Colonic mucosa (tissue), 4 donors: ENCODE data around the gene ZBTB43. TPM values are rescaled to one million over a fixed set of nuclear protein-coding genes. Genes with fewer than 3 reads are reported as not detected.
A peak's percentile ranks its signal among the peaks of the same experiment; 100 is the strongest.

ENCODE experiments used
- DNase-seq: peaks from one replicate; pipeline ENCODE4 v3.0.0-alpha.2; 2020
- H3K27ac ChIP-seq: fragments of 200-600 bp; one replicate; pipeline ENCODE4 v1.8.0; 2021
- H3K27me3 ChIP-seq: fragments of 200-600 bp; one replicate; pipeline ENCODE4 v1.8.0; 2021
- H3K36me3 ChIP-seq: fragments of 200-600 bp; one replicate; pipeline ENCODE4 v1.8.0; 2021
- H3K4me1 ChIP-seq: fragments of 200-600 bp; one replicate; pipeline ENCODE4 v1.8.0; 2021; ENCODE audit warnings: mild to moderate bottlenecking
- H3K4me3 ChIP-seq: fragments of 200-600 bp; one replicate; pipeline ENCODE4 v1.8.0; 2021
- H3K9ac ChIP-seq, 2 donors: one replicate each; pipeline ENCODE4 v1.7.0; 2013; ENCODE audit warnings: control low read depth in 2 of 2, low read depth in 2 of 2, low read length in 2 of 2
- H3K9me3 ChIP-seq: fragments of 200-600 bp; one replicate; pipeline ENCODE4 v1.8.0; 2021
- intact Hi-C: fragments of 100-400 bp; cut with DNase I; formaldehyde crosslinking; loops from one replicate; pipeline ENCODE4 v1.14.1; 2022
- total RNA-seq, 2 donors: library from RNA; stranded (reverse); fragmentation: NEBNext Ultra II Directional in 1 of 2; extraction: Animal tissue kit (Norgen Biotek cat#: 25700) in 1 of 2; gene quantifications; one replicate each; pipeline ENCODE4 v1.2.1, GENCODE V29; 2021
- TF ChIP-seq, protein P1 (sequence below): fragments of 200-600 bp; IDR thresholded peaks from one replicate; pipeline ENCODE4 v1.8.0; 2022; ENCODE audit warnings: antibody characterized with exemption, mild to moderate bottlenecking
- donor health status: healthy.
- donor health status: DM: no; HTN: no; CAD: no.
- donor health status: DM: no; HTN: no; CAD: no.

The ZBTB43 gene
- total RNA-seq, 2 donors from 2014 or later, result 16.3 to 18.5 TPM

DNA sequence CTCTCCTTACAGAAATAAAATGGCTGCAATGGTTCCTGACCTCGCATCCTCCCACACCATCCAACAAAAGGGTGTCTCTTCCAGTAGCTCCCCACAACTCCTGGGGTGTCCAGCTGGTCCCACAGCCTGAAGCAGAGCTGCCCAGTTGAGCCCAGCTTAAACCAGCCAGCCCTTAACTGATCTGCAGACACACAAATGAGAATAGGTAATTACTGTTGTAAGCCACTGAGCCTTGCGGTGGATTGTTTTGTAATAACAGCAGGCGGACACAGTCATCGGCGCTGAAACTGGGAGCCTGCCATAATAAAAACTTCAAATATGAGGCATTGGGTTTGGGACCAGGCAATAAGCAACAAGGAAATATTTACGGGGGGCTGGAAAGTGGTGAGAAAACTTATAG is 10.4 kb upstream of the ZBTB43 start:
- Histone ChIP-seq H3K4me1 (no peaks in the 10 kb centered on the region), H3K27me3 (peaks cover 10% of the 10 kb centered on the region), H3K27ac (no peak overlapping the region), H3K36me3 (no peaks in the 10 kb centered on the region), H3K9ac (no peak overlapping the region), H3K9me3 (no peaks in the 10 kb centered on the region), H3K4me3 (no peak overlapping the region)
- intact Hi-C loops, result no loop called here
- TF ChIP-seq, protein P1, sequence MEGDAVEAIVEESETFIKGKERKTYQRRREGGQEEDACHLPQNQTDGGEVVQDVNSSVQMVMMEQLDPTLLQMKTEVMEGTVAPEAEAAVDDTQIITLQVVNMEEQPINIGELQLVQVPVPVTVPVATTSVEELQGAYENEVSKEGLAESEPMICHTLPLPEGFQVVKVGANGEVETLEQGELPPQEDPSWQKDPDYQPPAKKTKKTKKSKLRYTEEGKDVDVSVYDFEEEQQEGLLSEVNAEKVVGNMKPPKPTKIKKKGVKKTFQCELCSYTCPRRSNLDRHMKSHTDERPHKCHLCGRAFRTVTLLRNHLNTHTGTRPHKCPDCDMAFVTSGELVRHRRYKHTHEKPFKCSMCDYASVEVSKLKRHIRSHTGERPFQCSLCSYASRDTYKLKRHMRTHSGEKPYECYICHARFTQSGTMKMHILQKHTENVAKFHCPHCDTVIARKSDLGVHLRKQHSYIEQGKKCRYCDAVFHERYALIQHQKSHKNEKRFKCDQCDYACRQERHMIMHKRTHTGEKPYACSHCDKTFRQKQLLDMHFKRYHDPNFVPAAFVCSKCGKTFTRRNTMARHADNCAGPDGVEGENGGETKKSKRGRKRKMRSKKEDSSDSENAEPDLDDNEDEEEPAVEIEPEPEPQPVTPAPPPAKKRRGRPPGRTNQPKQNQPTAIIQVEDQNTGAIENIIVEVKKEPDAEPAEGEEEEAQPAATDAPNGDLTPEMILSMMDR, result no peak
- DNase-seq, result peak; percentile 6

DNA sequence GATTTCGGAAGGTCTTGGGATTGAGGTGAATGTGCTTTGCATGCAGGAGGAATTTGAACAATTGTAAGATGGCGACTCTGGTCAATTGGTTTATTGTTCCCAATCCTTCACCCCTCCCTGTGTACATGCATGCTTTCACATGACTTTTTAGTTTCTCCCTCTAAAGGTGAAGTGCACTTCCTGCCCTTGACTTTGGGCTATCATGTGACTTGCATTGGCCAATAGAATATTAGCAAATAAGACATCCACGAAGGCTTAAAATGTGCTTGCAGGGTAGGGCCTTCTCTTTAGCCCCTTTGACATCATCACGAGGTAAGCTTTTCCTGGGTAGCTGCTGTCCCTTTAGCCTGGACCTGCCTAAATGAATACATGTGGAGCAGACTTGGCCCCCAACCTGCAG is 8.1 kb upstream of the ZBTB43 start:
- Histone ChIP-seq H3K9ac (no peak overlapping the region), H3K4me3 (no peak overlapping the region), H3K9me3 (no peaks in the 10 kb centered on the region), H3K4me1 (no peaks in the 10 kb centered on the region), H3K36me3 (no peaks in the 10 kb centered on the region), H3K27me3 (peaks cover 5% of the 10 kb centered on the region), H3K27ac (no peak overlapping the region)
- DNase-seq, result no peak
- TF ChIP-seq, protein P1, result no peak
- intact Hi-C loops, result no loop called here

DNA sequence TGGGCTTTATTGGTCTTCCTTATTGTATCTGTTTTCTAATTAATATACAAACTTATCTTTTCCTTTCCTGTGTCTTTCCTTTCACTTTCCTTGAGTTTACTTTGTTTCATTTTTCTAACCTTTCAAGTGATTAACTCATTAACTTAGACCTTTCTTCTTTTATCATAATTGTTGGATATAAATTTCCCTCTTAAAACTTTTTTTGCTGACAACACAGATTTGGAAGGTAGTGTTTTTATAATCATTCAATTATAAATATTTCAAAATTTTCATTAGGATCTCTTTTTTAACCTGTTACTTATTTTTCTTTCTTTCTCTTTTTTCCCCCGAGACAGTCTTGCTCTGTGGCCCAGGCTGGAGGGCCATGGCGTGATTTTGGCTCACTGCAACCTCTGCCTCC is 6.9 kb upstream of the ZBTB43 start:
- intact Hi-C loops, result no loop called here
- TF ChIP-seq, protein P1, result no peak
- H3K27me3 ChIP-seq, result no peaks in the 10 kb centered on the region
- no peak overlapping the region for H3K4me3 ChIP-seq
- H3K36me3 ChIP-seq, result no peaks in the 10 kb centered on the region
- H3K9me3 ChIP-seq, result no peaks in the 10 kb centered on the region
- H3K4me1 ChIP-seq, result no peaks in the 10 kb centered on the region
- H3K27ac ChIP-seq, result no peak overlapping the region
- H3K9ac ChIP-seq, result no peak overlapping the region
- no peak for DNase-seq

DNA sequence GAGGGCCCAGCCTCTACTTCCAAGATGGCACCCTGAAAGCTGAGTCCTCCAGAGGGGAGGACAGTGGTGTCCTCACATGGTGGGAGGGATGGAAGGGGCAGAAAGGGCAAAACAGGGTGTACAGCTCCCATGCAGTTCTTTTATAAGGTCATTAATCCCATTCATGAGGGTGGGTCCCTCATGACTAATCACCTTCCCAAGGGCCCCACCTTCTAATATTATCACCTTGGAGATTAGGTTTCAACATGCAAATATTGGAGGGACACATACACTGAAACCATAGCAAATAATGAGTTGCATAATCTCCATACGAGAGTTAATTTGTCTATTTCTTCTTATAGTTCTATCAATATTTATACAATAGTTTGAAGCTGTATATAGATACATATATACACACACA is 5.8 kb upstream of the ZBTB43 start:
- Histone ChIP-seq H3K4me1 (no peaks in the 10 kb centered on the region), H3K27ac (no peak overlapping the region), H3K9ac (no peak overlapping the region), H3K36me3 (no peaks in the 10 kb centered on the region), H3K4me3 (no peak overlapping the region), H3K9me3 (no peaks in the 10 kb centered on the region), H3K27me3 (no peaks in the 10 kb centered on the region)
- intact Hi-C loops, result no loop called here
- DNase-seq, result no peak
- TF ChIP-seq, protein P1, result no peak

DNA sequence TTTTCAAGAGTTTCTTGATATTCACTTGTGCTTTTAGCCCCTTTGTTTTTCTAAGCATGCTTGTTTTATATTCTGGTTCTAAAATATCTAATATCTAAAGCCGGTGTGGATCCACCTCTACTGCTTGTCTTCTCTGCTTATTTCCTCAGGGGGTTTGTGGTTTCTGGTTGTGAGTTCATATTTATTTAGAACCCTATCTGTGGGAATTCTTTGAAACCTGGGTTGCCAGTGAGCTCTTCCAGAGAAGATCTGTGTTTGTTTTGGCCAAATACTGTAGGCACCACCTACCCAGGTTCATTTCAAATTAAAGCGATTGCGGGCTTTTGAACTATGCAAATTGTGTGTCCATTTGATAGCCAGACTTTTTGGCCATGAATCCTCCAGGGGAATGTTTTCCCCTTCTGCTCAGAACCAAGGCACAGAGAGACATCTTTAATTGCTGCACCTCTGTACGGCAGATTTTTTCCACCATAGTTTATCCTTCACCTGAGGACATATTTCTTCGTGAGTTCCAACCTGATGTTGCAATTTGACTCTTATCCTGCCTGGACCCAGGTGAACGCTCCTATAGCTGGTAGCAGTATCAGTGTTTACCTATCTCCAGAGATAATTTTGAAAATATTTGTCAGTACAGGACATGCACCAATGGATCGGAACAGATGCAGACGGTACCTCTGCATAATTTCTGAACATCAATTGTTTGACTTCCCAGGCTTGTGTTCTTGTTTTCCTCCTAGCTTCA is 2.4 kb upstream of the ZBTB43 start:
- Histone ChIP-seq H3K9me3 (no peaks in the 10 kb centered on the region), H3K4me3 (no peak overlapping the region), H3K27ac (no peak overlapping the region), H3K4me1 (peaks cover 6% of the 10 kb centered on the region), H3K27me3 (no peaks in the 10 kb centered on the region), H3K9ac (no peak overlapping the region), H3K36me3 (no peaks in the 10 kb centered on the region)
- intact Hi-C loops, result no loop called here
- TF ChIP-seq, protein P1, result no peak
- no peak for DNase-seq
